CD14-positive monocyte (primary cell): ENCODE data around the gene BRPF1. TPM values are rescaled to one million over a fixed set of nuclear protein-coding genes. Genes with fewer than 3 reads are reported as not detected.
"Not testable (repeated sequence)": the region's sequence is repeated elsewhere in the genome, so short reads cannot be mapped to it uniquely, and the experiment has no call there.

Experiments used
- DNase-seq, 3 donors: peaks; one replicate each; pipeline ENCODE4 v3.0.0-alpha.2; 2011 to 2022
- H2AFZ ChIP-seq: 2 replicates; pipeline ENCODE4 v1.6.0; 2012; ENCODE audit warnings: mild to moderate bottlenecking, low read depth, low read length, inconsistent platforms; ENCODE audit not compliant: insufficient read depth, poor library complexity, severe bottlenecking
- H3K27ac ChIP-seq, 2 donors: 1 replicate in 1 of 2; 2 replicates in 1 of 2; pipeline ENCODE4 v1.5.1; 2012 to 2013; ENCODE audit warnings: low read length in 2 of 2, control low read depth in 1 of 2, inconsistent platforms in 1 of 2, low read depth in 1 of 2, mild to moderate bottlenecking in 1 of 2
- H3K27me3 ChIP-seq, 2 donors: one replicate each; pipeline versions ENCODE4 v1.6.0 to v1.6.1; 2011 to 2013; ENCODE audit warnings: low read length in 2 of 2; ENCODE audit not compliant: control insufficient read depth in 2 of 2, insufficient read depth in 2 of 2
- H3K36me3 ChIP-seq, 2 donors: replicated peaks in 1 of 2; 1 replicate in 1 of 2; 2 replicates in 1 of 2; pipeline versions ENCODE4 v1.5.1 to v1.6.1; 2012 to 2013; ENCODE audit warnings: low read length in 2 of 2, control low read depth in 1 of 2, inconsistent platforms in 1 of 2, mild to moderate bottlenecking in 1 of 2; ENCODE audit not compliant: insufficient read depth in 2 of 2, control insufficient read depth in 1 of 2
- H3K4me1 ChIP-seq, 2 donors: 1 replicate in 1 of 2; 2 replicates in 1 of 2; pipeline versions ENCODE4 v1.5.1 to v1.6.1; 2012 to 2013; ENCODE audit warnings: low read length in 2 of 2, control low read depth in 1 of 2, inconsistent platforms in 1 of 2, mild to moderate bottlenecking in 1 of 2, moderate library complexity in 1 of 2; ENCODE audit not compliant: insufficient read depth in 2 of 2, control insufficient read depth in 1 of 2
- H3K4me2 ChIP-seq: replicated peaks from 2 replicates; pipeline ENCODE3; 2012; ENCODE audit warnings: low read length, moderate library complexity, mild to moderate bottlenecking; ENCODE audit not compliant: poor library complexity, severe bottlenecking; ENCODE audit errors: extremely low read depth
- H3K4me3 ChIP-seq, 3 experiments: fragments of 200-600 bp in 1 of 3; sonication (generic) in 1 of 3; replicated peaks in 1 of 3; 1 replicate in 2 of 3; 2 replicates in 1 of 3; pipeline ENCODE4 v1.5.1; 2011 to 2013; ENCODE audit warnings: low read length in 3 of 3, mild to moderate bottlenecking in 3 of 3, control low read depth in 2 of 3, low read depth in 2 of 3, inconsistent platforms in 1 of 3, moderate library complexity in 1 of 3
- H3K79me2 ChIP-seq: 2 replicates; pipeline ENCODE4 v1.6.0; 2012; ENCODE audit warnings: mild to moderate bottlenecking, control low read depth, inconsistent platforms, low read length, moderate library complexity; ENCODE audit not compliant: insufficient read depth
- H3K9ac ChIP-seq: 2 replicates; pipeline ENCODE4 v1.6.0; 2017; ENCODE audit warnings: low read length, mild to moderate bottlenecking; ENCODE audit not compliant: insufficient read depth, poor library complexity, severe bottlenecking
- H3K9me3 ChIP-seq, 2 donors: replicated peaks in 1 of 2; 1 replicate in 1 of 2; 2 replicates in 1 of 2; pipeline versions ENCODE4 v1.5.1 to v1.6.1; 2012 to 2013; ENCODE audit warnings: low read length in 2 of 2, control low read depth in 1 of 2; ENCODE audit not compliant: control insufficient read depth in 1 of 2, insufficient read depth in 1 of 2
- H4K20me1 ChIP-seq: 2 replicates; pipeline ENCODE4 v1.6.0; 2012; ENCODE audit warnings: mild to moderate bottlenecking, low read length, control low read depth, moderate library complexity; ENCODE audit not compliant: insufficient read depth
- H3K27ac Mint-ChIP-seq, 7 donors: one replicate each; pipeline ENCODE4 v1.8.0; 2020; ENCODE audit warnings: mild to moderate bottlenecking in 7 of 7, mixed read lengths in 7 of 7, moderate library complexity in 6 of 7, inconsistent platforms in 2 of 7
- H3K27me3 Mint-ChIP-seq, 3 donors: one replicate each; pipeline ENCODE4 v1.8.0; 2021 to 2022; ENCODE audit warnings: low read depth in 3 of 3, mild to moderate bottlenecking in 3 of 3, mixed read lengths in 3 of 3, moderate library complexity in 3 of 3, inconsistent platforms in 1 of 3
- H3K36me3 Mint-ChIP-seq, 2 donors: one replicate each; pipeline ENCODE4 v1.8.0; 2020; ENCODE audit warnings: mixed read lengths in 2 of 2, inconsistent platforms in 1 of 2, mild to moderate bottlenecking in 1 of 2
- H3K4me1 Mint-ChIP-seq: one replicate; pipeline ENCODE4 v1.8.0; 2020; ENCODE audit warnings: mild to moderate bottlenecking, mixed read lengths
- H3K4me3 Mint-ChIP-seq, 2 donors: one replicate each; pipeline ENCODE4 v1.8.0; 2020; ENCODE audit warnings: mild to moderate bottlenecking in 2 of 2, mixed read lengths in 2 of 2, moderate library complexity in 1 of 2
- H3K9me3 Mint-ChIP-seq, 7 donors: one replicate each; pipeline ENCODE4 v1.8.0; 2020 to 2022; ENCODE audit warnings: mixed read lengths in 7 of 7, mild to moderate bottlenecking in 6 of 7, moderate library complexity in 6 of 7, inconsistent platforms in 2 of 7
- CTCF ChIP-seq: fragments of 200-600 bp; IDR thresholded peaks from one replicate; pipeline ENCODE4 v1.8.0; 2022; ENCODE audit warnings: antibody characterized with exemption, mild to moderate bottlenecking
- WGBS: methylation state at CpG from one replicate; pipeline ENCODE4 v1.1.5; 2013; ENCODE audit warnings: missing lambda C conversion rate; ENCODE audit not compliant: insufficient coverage; 5-methylcytosine and 5-hydroxymethylcytosine counted together
- intact Hi-C, 2 donors: fragments of 100-400 bp; cut with micrococcal nuclease; formaldehyde crosslinking; loops; one replicate each; pipeline versions ENCODE4 v1.15.0 to v1.15.1; 2023
- polyA plus RNA-seq, 3 donors: library from polyadenylated mRNA; depleted of rRNA in 1 of 3; unstranded in 2 of 3; stranded (reverse) in 1 of 3; fragments of 300-500 nt in 2 of 3; fragments of >200 nt in 1 of 3; fragmentation: Illumina TruSeq in 2 of 3; gene quantifications; 1 replicate in 2 of 3; 2 replicates in 1 of 3; pipeline ENCODE4 v1.2.3, GENCODE V29; 2012 to 2021

The BRPF1 gene
- polyA plus RNA-seq, 3 donors = 5.1 to 22.5 (median 10.4) TPM

DNA sequence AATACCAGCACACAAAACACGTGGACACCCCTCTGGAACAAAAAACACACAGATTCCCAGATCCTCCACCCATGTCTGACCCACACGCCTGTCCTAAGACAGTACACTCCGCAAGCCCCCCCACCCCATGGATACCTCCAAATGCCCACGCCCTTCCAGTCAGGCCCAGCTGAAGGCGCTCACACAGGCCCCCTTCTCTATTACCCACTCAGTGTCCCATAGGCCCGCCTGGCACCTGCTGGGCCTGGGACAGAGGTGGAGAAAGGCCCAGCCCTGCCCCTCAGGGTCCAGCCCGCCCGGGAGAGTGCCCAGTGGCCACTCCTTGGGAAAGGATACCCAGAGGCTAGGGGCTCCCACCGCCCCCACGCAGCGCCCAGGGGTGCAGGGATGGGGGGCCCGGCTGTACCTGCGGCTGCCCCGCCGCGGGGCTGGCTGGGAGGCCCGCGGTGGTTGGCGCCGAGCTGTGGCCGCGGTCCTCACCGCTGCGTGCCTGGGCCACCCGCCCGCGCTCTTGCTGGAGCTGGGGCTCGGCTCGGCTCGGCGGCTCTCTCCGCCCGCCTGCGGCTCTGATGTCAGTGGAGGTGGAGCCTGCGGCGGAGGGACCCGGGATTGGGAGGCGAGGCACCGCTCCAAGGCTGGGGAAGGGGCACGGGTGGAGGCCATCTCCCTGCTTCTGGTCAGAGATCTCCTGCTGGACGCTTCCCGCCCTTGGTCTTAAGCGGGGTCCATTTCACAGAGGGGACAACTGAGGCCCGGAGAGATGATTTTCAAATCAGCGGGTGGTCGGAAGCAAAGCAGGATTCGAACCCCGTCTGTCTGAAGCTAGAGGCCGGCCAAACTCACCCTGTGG lies 38.1 kb downstream of the BRPF1 start, which contains the start of gene CAMK1:
Gene CAMK1, minus strand, starts transcription at position 522 of the 850 bp plus-strand sequence. CDS start 2,198 bp downstream, outside the sequence.
- Histone ChIP-seq H3K4me3 (peak within 1 kb of the TSS; percentile 58 to 89 (median 81)), H3K27ac (peak within 1 kb of the TSS in 1 of 2 donors; percentile 80), H3K9me3 (no peaks in the 10 kb centered on the region), H3K4me1 (peaks cover 44 to 51% of the 10 kb centered on the region in 2 donors), H2AFZ (peak within 1 kb of the TSS; percentile 90), H3K9ac (peak within 1 kb of the TSS; percentile 83), H4K20me1 (peaks cover 6% of the 10 kb centered on the region), H3K4me2 (peak within 1 kb of the TSS; percentile 96), H3K36me3 (peaks cover 14 to 17% of the 10 kb centered on the region in 2 donors), H3K27me3 (no peaks in the 10 kb centered on the region), H3K79me2 (peaks cover 18% of the 10 kb centered on the region)
- DNase-seq = peak; percentile 34 to 59 (median 50)
- H3K9me3 Mint-ChIP-seq = peaks cover 0 to 1% (median 0%) of the 10 kb centered on the region in 7 donors
- H3K4me3 Mint-ChIP-seq = peak within 1 kb of the TSS; percentile 89 to 95
- WGBS = 14% methylated on average over 49 of the region's 49 CpGs
- H3K27me3 Mint-ChIP-seq = peaks cover 0 to 17% (median 12%) of the 10 kb centered on the region in 3 donors
- intact Hi-C loops = no loop called here
- H3K36me3 Mint-ChIP-seq = peaks cover 18 to 28% of the 10 kb centered on the region in 2 donors
- no peak for TF ChIP-seq CTCF
- peaks cover 57% of the 10 kb centered on the region for H3K4me1 Mint-ChIP-seq
- peak within 1 kb of the TSS; percentile 57 to 84 (median 70) for H3K27ac Mint-ChIP-seq

GRCh38 chr3:9770276-9770812 lies 38.8 kb downstream of the BRPF1 start:
- Histone ChIP-seq H4K20me1 (peaks cover 6% of the 10 kb centered on the region), H3K79me2 (peaks cover 18% of the 10 kb centered on the region), H3K9me3 (no peaks in the 10 kb centered on the region), H3K36me3 (peaks cover 9 to 13% of the 10 kb centered on the region in 2 donors), H2AFZ (peak overlapping the region; percentile 90), H3K27ac (peak overlapping the region in 1 of 2 donors; percentile 80), H3K9ac (peak overlapping the region; percentile 83), H3K4me3 (peak overlapping the region; percentile 58 to 89 (median 81)), H3K27me3 (no peaks in the 10 kb centered on the region), H3K4me1 (peaks cover 44 to 51% of the 10 kb centered on the region in 2 donors), H3K4me2 (peak overlapping the region; percentile 96)
- TF ChIP-seq CTCF = no peak
- intact Hi-C loops = no loop called here
- H3K9me3 Mint-ChIP-seq = peaks cover 0 to 1% (median 0%) of the 10 kb centered on the region in 7 donors
- DNase-seq = no peak
- peak overlapping the region in 4 of 7 donors; percentile 32 to 70 (median 61) for H3K27ac Mint-ChIP-seq
- 29% methylated on average over 15 of the region's 15 CpGs for WGBS
- peaks cover 16 to 21% of the 10 kb centered on the region in 2 donors for H3K36me3 Mint-ChIP-seq
- peaks cover 0 to 18% (median 12%) of the 10 kb centered on the region in 3 donors for H3K27me3 Mint-ChIP-seq
- peaks cover 55% of the 10 kb centered on the region for H3K4me1 Mint-ChIP-seq
- H3K4me3 Mint-ChIP-seq = peak overlapping the region; percentile 72 to 85

DNA sequence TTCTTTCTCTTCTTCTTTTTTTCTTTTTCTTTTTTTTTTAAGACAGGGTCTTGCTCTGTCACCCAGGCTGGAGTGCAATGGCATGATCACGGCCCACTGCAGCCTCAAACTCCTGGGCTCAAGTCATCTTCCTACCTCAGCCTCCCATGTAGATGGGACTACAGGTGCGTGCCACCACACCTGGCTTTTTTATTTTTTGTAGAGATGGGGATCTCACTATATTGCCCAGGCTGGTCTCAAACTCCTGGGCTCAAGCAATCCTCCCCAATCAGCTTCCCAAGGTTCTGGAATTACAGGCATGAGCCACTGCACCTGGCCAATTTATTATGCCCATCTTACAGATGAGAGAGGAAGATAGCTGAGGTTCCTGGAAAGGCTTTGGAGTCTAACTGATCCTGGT lies 39.5 kb downstream of the BRPF1 start:
- H4K20me1 ChIP-seq, H3K9ac ChIP-seq, H3K27me3 ChIP-seq, H2AFZ ChIP-seq, H3K36me3 ChIP-seq, H3K4me2 ChIP-seq, H3K4me3 ChIP-seq, H3K9me3 Mint-ChIP-seq, H3K27ac Mint-ChIP-seq, H3K27ac ChIP-seq, intact Hi-C loops, H3K9me3 ChIP-seq, DNase-seq: not testable (repeated sequence)
- H3K4me3 Mint-ChIP-seq = peak overlapping the region in 1 of 2 donors; percentile 60
- H3K4me1 Mint-ChIP-seq = peaks cover 53% of the 10 kb centered on the region
- peaks cover 10 to 15% of the 10 kb centered on the region in 2 donors for H3K36me3 Mint-ChIP-seq
- H3K27me3 Mint-ChIP-seq = peaks cover 2 to 19% (median 12%) of the 10 kb centered on the region in 3 donors
- peaks cover 41 to 50% of the 10 kb centered on the region in 2 donors for H3K4me1 ChIP-seq
- WGBS = no CpG with 5 or more reads among the region's 2 CpGs
- peaks cover 18% of the 10 kb centered on the region for H3K79me2 ChIP-seq
